ENCODE results near the gene FASN.

Gene FASN

DNA sequence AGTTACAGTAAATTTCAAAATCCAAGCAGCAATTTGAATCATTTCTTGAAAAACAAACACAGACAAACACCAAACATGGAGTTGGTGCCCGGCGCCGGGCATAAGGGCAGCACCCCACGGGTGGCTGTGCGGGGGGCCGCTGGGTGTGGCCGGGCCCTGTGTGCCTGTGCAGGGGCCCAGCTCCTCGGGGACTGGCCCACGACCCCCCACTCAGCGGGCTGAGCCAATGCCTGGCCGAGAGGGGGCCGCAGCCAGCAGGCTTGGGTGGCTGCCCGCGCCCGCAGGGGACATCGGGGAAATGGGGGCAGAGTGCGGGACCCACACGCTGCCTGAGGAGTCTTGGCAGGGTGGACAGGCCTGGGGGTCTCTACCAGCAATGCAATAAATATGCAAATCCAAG lies 19.6 kb downstream of the FASN start:
- in situ Hi-C loops (cut with MboI; ENCODE audit: low sequenced_read_pairs), result no loop called here

DNA sequence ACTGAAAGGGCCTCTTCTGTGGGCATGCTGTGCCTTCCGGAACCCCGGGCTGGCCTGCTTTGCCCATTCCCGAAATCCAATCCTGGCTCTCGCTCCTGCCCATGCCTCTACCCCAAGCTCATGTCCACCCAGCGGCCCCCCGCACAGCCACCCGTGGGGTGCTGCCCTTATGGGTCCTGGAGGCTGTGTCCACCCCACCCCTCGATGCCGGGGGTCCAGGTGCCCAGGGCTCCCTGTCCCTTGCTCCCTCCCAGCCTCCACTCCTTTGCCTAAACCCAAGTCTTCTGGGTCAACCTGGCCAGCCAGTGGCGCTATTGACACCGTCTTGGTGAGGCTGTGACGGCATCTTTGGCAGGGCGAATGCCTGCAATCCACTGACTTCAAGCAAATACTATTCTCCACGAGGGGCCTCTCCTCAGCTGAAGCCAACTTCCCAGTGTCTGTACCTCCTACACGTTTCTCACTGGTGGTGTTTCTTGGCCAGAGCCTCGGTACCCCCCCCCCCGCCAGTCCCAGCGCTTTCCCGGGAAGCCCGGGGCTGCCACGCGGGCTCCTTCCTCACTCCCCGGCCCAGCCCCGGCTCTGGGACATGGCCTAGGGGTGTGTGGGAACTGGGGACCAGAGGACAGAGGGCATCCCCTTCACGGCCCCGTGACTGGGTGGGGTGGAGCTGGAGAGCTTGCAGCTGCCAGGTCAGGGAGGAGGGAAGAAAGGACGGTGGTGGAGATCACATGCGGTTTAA lies 20.2 kb downstream of the FASN start:
- in situ Hi-C loops (cut with MboI; ENCODE audit: low sequenced_read_pairs), result no loop called here

DNA sequence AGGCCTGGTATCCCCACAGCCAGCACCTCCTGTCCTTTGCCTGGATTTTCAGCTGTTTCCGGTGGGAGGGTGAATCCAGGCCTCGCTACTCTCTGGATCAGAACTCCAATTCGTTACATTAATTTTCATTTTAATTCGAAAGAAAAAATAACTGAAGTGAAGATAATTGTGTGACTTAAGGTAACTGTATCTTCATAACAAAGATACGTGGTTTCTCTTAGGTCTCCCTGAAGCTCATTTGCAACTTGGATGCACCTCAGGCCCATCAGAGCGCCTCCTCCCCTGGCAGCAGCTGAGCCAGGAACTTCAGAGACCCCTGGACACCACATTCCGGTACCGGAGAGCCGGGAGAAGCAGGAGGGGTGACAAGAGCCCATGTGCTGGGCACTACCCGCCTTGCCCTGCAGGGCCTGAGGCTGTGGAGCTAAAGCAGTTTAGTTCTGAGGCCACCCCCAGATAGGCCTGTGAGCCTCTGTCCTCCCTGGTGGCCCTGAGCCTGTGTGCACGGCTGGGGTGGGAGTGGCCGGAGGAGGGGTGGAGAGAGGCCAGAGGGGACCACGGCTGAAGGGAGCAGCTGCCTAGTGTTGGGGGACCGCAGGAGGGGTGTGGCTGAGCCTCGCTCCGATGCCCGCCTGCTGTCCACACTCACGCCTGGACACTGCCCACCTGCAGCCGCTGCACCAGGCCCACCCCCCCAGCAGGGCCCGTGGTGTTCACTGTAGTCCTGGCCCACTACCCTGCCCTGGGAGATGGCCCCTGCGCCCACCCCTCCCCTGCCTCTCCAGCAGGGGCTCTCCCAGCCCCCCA lies 21.0 kb downstream of the FASN start:
- in situ Hi-C loops (cut with MboI; ENCODE audit: low sequenced_read_pairs), result no loop called here

GRCh38 chr17:82076018-82076784 lies 21.8 kb downstream of the FASN start:
- in situ Hi-C loops (cut with MboI; ENCODE audit: low sequenced_read_pairs), result no loop called here

DNA sequence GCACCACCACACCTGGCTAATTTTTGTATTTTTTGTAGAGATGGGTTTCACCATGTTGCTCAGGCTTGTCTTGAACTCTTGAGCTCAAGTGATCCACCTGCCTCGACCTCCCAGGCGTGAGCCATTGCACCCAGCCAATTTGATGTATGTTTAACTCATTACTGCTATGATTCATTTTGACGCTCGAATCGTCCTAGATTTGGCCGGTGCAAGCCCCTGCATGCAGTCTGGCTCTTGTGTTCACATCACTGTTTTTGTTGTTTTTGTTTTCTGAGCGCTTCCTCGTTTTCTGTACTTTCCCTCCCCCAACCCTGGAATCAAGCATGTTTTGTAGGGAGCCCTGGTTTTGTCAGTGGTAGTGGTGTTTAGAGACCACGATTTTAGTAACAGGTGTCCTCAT lies 24.6 kb downstream of the FASN start:
- in situ Hi-C loops (cut with MboI; ENCODE audit: low sequenced_read_pairs), result no loop called here

DNA sequence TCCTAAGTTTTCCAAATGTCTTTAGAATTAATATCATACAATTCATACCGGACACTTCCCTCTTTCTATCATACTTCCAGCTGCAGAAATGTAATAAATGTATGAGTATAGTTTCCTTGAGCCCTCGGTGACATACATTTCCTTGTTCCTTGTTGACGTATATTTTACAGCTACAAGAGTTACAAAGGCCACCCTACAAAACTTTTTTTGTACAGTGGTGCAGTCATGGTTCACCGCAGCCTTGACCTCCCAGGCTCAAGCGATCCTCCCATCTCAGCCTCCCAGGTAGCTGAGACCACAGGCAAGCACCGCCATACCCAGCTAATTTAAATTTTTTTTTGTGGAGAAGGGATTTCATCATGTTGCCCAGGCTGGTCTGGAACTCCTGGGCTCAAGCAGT lies 25.2 kb downstream of the FASN start:
- in situ Hi-C loops (cut with MboI; ENCODE audit: low sequenced_read_pairs), result no loop called here

DNA sequence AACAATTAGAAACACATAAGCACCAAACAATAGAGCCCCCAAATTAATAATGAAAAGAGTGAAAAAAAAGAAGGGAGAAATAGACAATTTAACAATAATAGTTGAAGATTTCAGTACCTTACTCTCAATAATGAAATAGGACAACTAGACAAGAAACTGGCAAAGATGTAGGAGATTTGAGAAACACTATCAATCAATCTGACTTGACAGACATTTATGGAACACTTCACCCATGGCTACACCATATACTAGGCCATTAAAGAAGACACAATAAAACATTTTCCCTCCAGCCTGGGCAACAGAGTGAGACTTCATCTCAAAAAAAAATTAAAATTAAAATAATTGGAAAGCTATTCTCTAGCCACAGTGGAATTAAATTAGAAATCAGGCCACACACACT lies 27.4 kb downstream of the FASN start:
- in situ Hi-C loops (cut with MboI; ENCODE audit: low sequenced_read_pairs), result no loop called here

- in situ Hi-C loops (cut with MboI; ENCODE audit: low sequenced_read_pairs), result no loop called here
These were observed 32.3 kb downstream of the FASN start, which contains the start of gene DUS1L for GRCh38 chr17:82065638-82066303. TSS of gene DUS1L (minus strand) at chr17:82065804. CDS start at chr17:82065059, 745 bp downstream.

- in situ Hi-C loops (cut with MboI; ENCODE audit: low sequenced_read_pairs), result no loop called here
These were observed 32.8 kb downstream of the FASN start for GRCh38 chr17:82065193-82065637.

GRCh38 chr17:82064433-82065192 lies 33.4 kb downstream of the FASN start:
- in situ Hi-C loops (cut with MboI; ENCODE audit: low sequenced_read_pairs), result no loop called here

GRCh38 chr17:82063424-82064415 lies 34.3 kb downstream of the FASN start:
- in situ Hi-C loops (cut with MboI; ENCODE audit: low sequenced_read_pairs), result no loop called here

DNA sequence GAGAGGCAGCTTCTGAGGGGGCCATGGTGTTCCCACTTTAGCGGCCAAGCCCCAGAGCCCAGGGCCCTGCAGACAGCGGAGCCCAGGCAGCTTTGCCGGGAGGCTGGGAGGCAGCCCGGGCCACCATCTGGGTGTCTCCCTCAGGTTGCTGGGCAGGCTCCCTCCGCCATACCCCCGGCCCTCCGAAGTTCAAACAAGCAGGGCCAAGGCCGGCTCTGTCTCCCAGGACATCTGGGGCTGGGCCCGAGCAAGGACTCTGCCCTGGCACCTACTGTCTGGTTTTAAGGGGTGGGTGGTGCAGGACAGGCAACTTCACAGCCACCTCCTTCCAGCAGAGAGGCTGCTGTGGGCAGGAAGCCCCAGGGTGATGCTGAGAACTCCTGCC lies 35.1 kb downstream of the FASN start:
- in situ Hi-C loops (cut with MboI; ENCODE audit: low sequenced_read_pairs), result no loop called here

- in situ Hi-C loops (cut with MboI; ENCODE audit: low sequenced_read_pairs), result no loop called here
These were observed 35.7 kb downstream of the FASN start for GRCh38 chr17:82062076-82062983.

DNA sequence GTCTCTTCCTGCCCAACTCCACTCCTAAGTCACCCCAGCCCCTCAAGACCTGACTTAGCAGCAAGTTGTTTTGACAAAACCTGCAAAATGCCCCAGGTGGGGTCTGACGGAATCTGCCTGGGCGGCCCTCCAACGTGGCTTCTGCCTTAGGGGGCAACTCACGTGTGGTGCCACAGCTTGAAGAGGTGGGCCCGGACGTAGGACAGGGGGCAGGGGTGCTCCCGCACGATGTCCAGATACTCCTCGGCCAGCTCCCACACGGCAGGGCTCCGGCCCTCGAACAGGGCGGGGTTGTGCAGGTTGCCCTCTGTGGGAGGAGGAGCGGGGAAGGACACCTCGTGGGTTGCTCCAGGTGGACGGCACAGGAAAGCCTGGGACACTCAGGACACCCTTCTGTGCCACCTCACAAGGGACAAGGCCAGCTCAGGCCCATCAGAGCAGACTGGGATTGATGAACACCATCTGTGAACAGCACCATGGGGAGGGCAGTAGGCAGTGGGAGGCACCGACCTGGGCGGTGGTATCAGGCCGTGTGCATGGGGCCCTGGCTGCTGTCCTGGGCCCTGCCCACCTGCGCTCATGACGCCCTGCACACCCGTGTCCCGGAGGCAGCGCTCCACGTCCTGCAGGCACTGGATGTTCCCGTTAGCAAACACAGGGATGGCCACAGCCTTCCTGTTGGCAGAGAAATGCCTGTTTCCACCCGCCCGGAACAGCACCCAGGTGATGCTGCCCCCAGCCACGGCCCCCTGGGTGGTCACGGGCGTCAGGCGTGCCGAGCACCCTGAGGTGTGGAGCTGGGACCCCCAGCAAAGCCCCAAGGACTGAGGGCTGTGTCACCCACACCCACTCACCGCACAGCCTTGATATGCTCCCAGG lies 36.8 kb downstream of the FASN start:
- in situ Hi-C loops (cut with MboI; ENCODE audit: low sequenced_read_pairs), result no loop called here

GRCh38 chr17:82060614-82061013 lies 37.4 kb downstream of the FASN start:
- in situ Hi-C loops (cut with MboI; ENCODE audit: low sequenced_read_pairs), result no loop called here

GRCh38 chr17:82060001-82060380 lies 38.0 kb downstream of the FASN start:
- in situ Hi-C loops (cut with MboI; ENCODE audit: low sequenced_read_pairs), result no loop called here

All from hTERT RPE-1 (cell line).